Thoracic aorta (tissue), 2 donors: ENCODE results near the gene BTBD2. TPM values are rescaled to one million over a fixed set of nuclear protein-coding genes. Genes with fewer than 3 reads are reported as not detected.

Experiments used
- ATAC-seq: fragments of 150-250 bp; one replicate; pipeline ENCODE4 v1.8.0; 2017; ENCODE audit warnings: low read depth; ENCODE audit not compliant: insufficient number of reproducible peaks, low FRiP score
- DNase-seq: peaks from one replicate; pipeline ENCODE4 v3.0.0-alpha.2; 2020; ENCODE audit warnings: low spot score
- H3K27ac ChIP-seq, 2 donors: fragments of 200-600 bp; sonication (generic); 1 replicate in 1 of 2; 2 replicates in 1 of 2; pipeline ENCODE4 v1.5.1; 2016; ENCODE audit warnings: mild to moderate bottlenecking in 2 of 2, moderate library complexity in 2 of 2
- H3K27me3 ChIP-seq: fragments of 200-600 bp; sonication (generic); replicated peaks from 2 replicates; pipeline ENCODE4 v1.6.0; 2016; ENCODE audit warnings: mild to moderate bottlenecking; ENCODE audit not compliant: insufficient read depth
- H3K36me3 ChIP-seq: fragments of 200-600 bp; sonication (generic); one replicate; pipeline ENCODE4 v1.5.1; 2016
- H3K4me1 ChIP-seq, 2 donors: fragments of 200-600 bp; sonication (generic); 1 replicate in 1 of 2; 2 replicates in 1 of 2; pipeline versions ENCODE4 v1.5.1 to v1.6.0; 2016; ENCODE audit warnings: low read depth in 2 of 2, mild to moderate bottlenecking in 1 of 2; ENCODE audit not compliant: control insufficient read depth in 1 of 2
- H3K4me3 ChIP-seq: fragments of 200-600 bp; sonication (generic); 2 replicates; pipeline ENCODE4 v1.5.1; 2016; ENCODE audit warnings: mild to moderate bottlenecking
- H3K9me3 ChIP-seq: fragments of 200-600 bp; sonication (generic); 2 replicates; pipeline ENCODE4 v1.5.1; 2016
- CTCF ChIP-seq: fragments of 200-600 bp; sonication (generic); IDR thresholded peaks from one replicate; pipeline ENCODE4 v1.5.1; 2019; ENCODE audit warnings: antibody characterized with exemption
- total RNA-seq, 2 donors: library from RNA; depleted of rRNA; stranded (reverse); fragments of >200 nt; gene quantifications; one replicate each; pipeline versions ENCODE4 v1.1.0 to v1.2.3, GENCODE V29; 2016

BTBD2 gene
- total RNA-seq, 2 donors from 2014 or later = 43.2 to 107 TPM

GRCh38 chr19:1945899-1946298 lies 69.6 kb downstream of the BTBD2 start:
- Histone ChIP-seq H3K9me3 (no peaks in the 10 kb centered on the region), H3K4me3 (no peak overlapping the region), H3K4me1 (peaks cover 14 to 17% of the 10 kb centered on the region in 2 donors), H3K27ac (no peak overlapping the region), H3K36me3 (no peaks in the 10 kb centered on the region), H3K27me3 (no peaks in the 10 kb centered on the region)
- peak; percentile 46 for TF ChIP-seq CTCF
- no peak for DNase-seq
- ATAC-seq = no peak

- no peak for DNase-seq
Measured at GRCh38 chr19:1944916-1945561, 70.5 kb downstream of the BTBD2 start.

GRCh38 chr19:1944088-1944915 lies 71.2 kb downstream of the BTBD2 start:
- TF ChIP-seq CTCF = no peak
- DNase-seq = no peak
- H3K27ac ChIP-seq = no peak overlapping the region
- no peak overlapping the region for H3K4me3 ChIP-seq
- ATAC-seq = no peak
- H3K27me3 ChIP-seq = no peaks in the 10 kb centered on the region
- no peaks in the 10 kb centered on the region for H3K36me3 ChIP-seq
- H3K4me1 ChIP-seq = peaks cover 16 to 23% of the 10 kb centered on the region in 2 donors
- no peaks in the 10 kb centered on the region for H3K9me3 ChIP-seq

More at GRCh38 chr19:1944916-1945561, 70.5 kb downstream of the BTBD2 start:
- H3K4me3 ChIP-seq = no peak overlapping the region
- no peak for TF ChIP-seq CTCF
- no peaks in the 10 kb centered on the region for H3K9me3 ChIP-seq
- ATAC-seq = no peak
- H3K36me3 ChIP-seq = no peaks in the 10 kb centered on the region
- no peak overlapping the region for H3K27ac ChIP-seq
- H3K4me1 ChIP-seq = peaks cover 14 to 17% of the 10 kb centered on the region in 2 donors
- H3K27me3 ChIP-seq = no peaks in the 10 kb centered on the region

- Histone ChIP-seq H3K4me1 (peaks cover 16 to 26% of the 10 kb centered on the region in 2 donors), H3K27ac (no peak overlapping the region)
- no peak for ATAC-seq
Measured at GRCh38 chr19:1943661-1944087, 71.8 kb downstream of the BTBD2 start.

More at GRCh38 chr19:1943661-1944087, 71.8 kb downstream of the BTBD2 start:
- no peak overlapping the region for H3K4me3 ChIP-seq
- TF ChIP-seq CTCF = no peak
- DNase-seq = no peak
- H3K36me3 ChIP-seq = no peaks in the 10 kb centered on the region
- H3K9me3 ChIP-seq = no peaks in the 10 kb centered on the region
- no peaks in the 10 kb centered on the region for H3K27me3 ChIP-seq
